GM12864 (cell line): ENCODE data around the gene CASZ1.

Experiments
- DNase-seq: peaks from one replicate; pipeline ENCODE4 v3.0.0-alpha.2; 2011; ENCODE audit warnings: low read depth
- H3K4me3 ChIP-seq: 2 replicates; pipeline ENCODE4 v1.5.1; 2011; ENCODE audit warnings: mild to moderate bottlenecking, low read depth, low read length, control low read depth
- CTCF ChIP-seq: IDR thresholded peaks from 2 replicates; pipeline ENCODE4 v1.5.1; 2011; ENCODE audit warnings: low read depth, mild to moderate bottlenecking, moderate library complexity, low read length, control low read depth, inconsistent platforms; ENCODE audit errors: missing control alignments

CASZ1 gene

GRCh38 chr1:10625076-10625475 lies 171.4 kb downstream of the CASZ1 start:
- no peak for TF ChIP-seq CTCF
- no peak overlapping the region for H3K4me3 ChIP-seq
- DNase-seq: no peak

GRCh38 chr1:10624256-10625050 lies 172.0 kb downstream of the CASZ1 start:
- no peak for TF ChIP-seq CTCF
- DNase-seq: no peak

GRCh38 chr1:10623686-10624145 lies 172.7 kb downstream of the CASZ1 start:
- DNase-seq: no peak
- H3K4me3 ChIP-seq: no peak overlapping the region
- no peak for TF ChIP-seq CTCF

More at GRCh38 chr1:10624256-10625050, 172.0 kb downstream of the CASZ1 start:
- H3K4me3 ChIP-seq: no peak overlapping the region

GRCh38 chr1:10622910-10623685 lies 173.3 kb downstream of the CASZ1 start:
- H3K4me3 ChIP-seq: no peak overlapping the region
- TF ChIP-seq CTCF: no peak
- no peak for DNase-seq

- H3K4me3 ChIP-seq: no peak overlapping the region
- no peak for DNase-seq
- no peak for TF ChIP-seq CTCF
These were observed 174.5 kb downstream of the CASZ1 start for GRCh38 chr1:10621906-10622305.

GRCh38 chr1:10620776-10621175 lies 175.7 kb downstream of the CASZ1 start:
- no peak for DNase-seq
- TF ChIP-seq CTCF: no peak

More at GRCh38 chr1:10620776-10621175, 175.7 kb downstream of the CASZ1 start:
- no peak overlapping the region for H3K4me3 ChIP-seq
